Prostate gland (tissue), 2 donors: Measurements from ENCODE around the gene TBC1D14. TPM values are rescaled to one million over a fixed set of nuclear protein-coding genes. Genes with fewer than 3 reads are reported as not detected.

Experiments
- DNase-seq: peaks from one replicate; pipeline ENCODE4 v3.0.0-alpha.2; 2019; ENCODE audit warnings: low spot score
- H3K27ac ChIP-seq, 2 donors: fragments of 200-600 bp; sonication (generic); 2 replicates each; pipeline ENCODE4 v1.5.1; 2017 to 2019
- H3K27me3 ChIP-seq: fragments of 200-600 bp; sonication (generic); replicated peaks from 2 replicates; pipeline ENCODE4 v1.5.1; 2019; ENCODE audit not compliant: insufficient read depth
- H3K36me3 ChIP-seq, 2 donors: fragments of 200-600 bp; sonication (generic); 1 replicate in 1 of 2; 2 replicates in 1 of 2; pipeline versions ENCODE4 v1.5.1 to v1.8.1; 2017 to 2019
- H3K4me1 ChIP-seq: fragments of 200-600 bp; sonication (generic); replicated peaks from 2 replicates; pipeline ENCODE4 v1.5.1; 2019
- H3K4me3 ChIP-seq, 2 donors: fragments of 200-600 bp; sonication (generic); 2 replicates each; pipeline ENCODE4 v1.5.1; 2017 to 2019
- H3K9me3 ChIP-seq: fragments of 200-600 bp; sonication (generic); 2 replicates; pipeline ENCODE4 v1.5.1; 2017
- POLR2A ChIP-seq: fragments of 450-650 bp; IDR thresholded peaks from one replicate; pipeline ENCODE4 v1.6.1; 2016; ENCODE audit warnings: antibody characterized with exemption, mild to moderate bottlenecking
- POLR2AphosphoS5 ChIP-seq: sonication (generic); formaldehyde crosslinking; IDR thresholded peaks from one replicate; pipeline ENCODE4 v1.6.1; 2017; ENCODE audit warnings: antibody characterized with exemption
- WGBS: methylation state at CpG from one replicate; pipeline ENCODE4 v1.1.5; 2018; 5-methylcytosine and 5-hydroxymethylcytosine counted together
- intact Hi-C: fragments of 100-400 bp; cut with DNase I; formaldehyde crosslinking; loops from one replicate; pipeline ENCODE4 v1.14.2; 2022
- total RNA-seq, 2 donors: library from RNA; depleted of rRNA; stranded (reverse); fragments of >200 nt; gene quantifications; one replicate each; pipeline ENCODE4 v1.1.0, GENCODE V29; 2016
- TF ChIP-seq, protein P1 (sequence below), 4 experiments: fragments of 200-600 bp in 2 of 4; fragments of 450-650 bp in 2 of 4; sonication (generic) in 2 of 4; IDR thresholded peaks; 1 replicate in 3 of 4; 2 replicates in 1 of 4; pipeline ENCODE4 v1.5.1; 2016 to 2019; ENCODE audit warnings: antibody characterized with exemption in 4 of 4, mild to moderate bottlenecking in 2 of 4, moderate library complexity in 2 of 4

TBC1D14 gene
- total RNA-seq, 2 donors from 2014 or later = 56.2 to 90.5 TPM

DNA sequence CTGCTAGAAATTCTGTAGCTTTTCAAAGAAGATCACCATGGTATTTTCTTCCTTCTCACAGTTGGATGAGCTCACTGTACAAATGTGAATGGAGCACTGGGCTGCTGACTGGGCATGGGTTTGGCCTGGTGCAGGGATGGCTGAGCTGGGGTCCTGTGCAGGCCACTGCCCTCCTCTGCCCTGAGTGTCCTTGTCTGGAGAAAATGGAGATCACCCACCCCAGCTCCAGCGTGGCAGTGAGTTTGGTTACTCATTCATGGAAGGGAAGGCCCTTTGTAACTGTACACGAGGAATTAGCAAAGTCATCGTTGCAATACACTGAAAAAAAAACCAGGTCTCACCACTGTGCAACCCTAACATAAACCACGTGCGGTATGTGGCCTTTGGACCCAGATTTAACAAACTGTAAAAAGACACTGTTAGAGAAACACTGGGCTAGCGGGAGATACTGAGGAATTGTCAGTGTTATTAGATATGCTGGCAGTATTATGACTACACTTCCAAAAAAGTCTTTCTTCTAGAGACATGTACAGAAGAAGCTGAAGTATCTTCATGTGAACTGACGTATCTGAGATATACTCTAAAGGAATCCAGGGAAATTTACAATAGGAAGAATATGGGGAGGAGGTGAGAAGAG lies 16.1 kb upstream of the TBC1D14 start:
- Histone ChIP-seq H3K27ac (no peak overlapping the region), H3K36me3 (no peaks in the 10 kb centered on the region), H3K27me3 (no peaks in the 10 kb centered on the region), H3K4me3 (no peak overlapping the region), H3K9me3 (no peaks in the 10 kb centered on the region), H3K4me1 (no peaks in the 10 kb centered on the region)
- DNase-seq = no peak
- WGBS = 77% methylated on average over 7 of the region's 7 CpGs
- intact Hi-C loops = no loop called here
- TF ChIP-seq, protein P1, sequence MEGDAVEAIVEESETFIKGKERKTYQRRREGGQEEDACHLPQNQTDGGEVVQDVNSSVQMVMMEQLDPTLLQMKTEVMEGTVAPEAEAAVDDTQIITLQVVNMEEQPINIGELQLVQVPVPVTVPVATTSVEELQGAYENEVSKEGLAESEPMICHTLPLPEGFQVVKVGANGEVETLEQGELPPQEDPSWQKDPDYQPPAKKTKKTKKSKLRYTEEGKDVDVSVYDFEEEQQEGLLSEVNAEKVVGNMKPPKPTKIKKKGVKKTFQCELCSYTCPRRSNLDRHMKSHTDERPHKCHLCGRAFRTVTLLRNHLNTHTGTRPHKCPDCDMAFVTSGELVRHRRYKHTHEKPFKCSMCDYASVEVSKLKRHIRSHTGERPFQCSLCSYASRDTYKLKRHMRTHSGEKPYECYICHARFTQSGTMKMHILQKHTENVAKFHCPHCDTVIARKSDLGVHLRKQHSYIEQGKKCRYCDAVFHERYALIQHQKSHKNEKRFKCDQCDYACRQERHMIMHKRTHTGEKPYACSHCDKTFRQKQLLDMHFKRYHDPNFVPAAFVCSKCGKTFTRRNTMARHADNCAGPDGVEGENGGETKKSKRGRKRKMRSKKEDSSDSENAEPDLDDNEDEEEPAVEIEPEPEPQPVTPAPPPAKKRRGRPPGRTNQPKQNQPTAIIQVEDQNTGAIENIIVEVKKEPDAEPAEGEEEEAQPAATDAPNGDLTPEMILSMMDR (IDR thresholded peaks at IDR 0.05) = no peak
- no peak for TF ChIP-seq POLR2A
- no peak for TF ChIP-seq POLR2AphosphoS5

DNA sequence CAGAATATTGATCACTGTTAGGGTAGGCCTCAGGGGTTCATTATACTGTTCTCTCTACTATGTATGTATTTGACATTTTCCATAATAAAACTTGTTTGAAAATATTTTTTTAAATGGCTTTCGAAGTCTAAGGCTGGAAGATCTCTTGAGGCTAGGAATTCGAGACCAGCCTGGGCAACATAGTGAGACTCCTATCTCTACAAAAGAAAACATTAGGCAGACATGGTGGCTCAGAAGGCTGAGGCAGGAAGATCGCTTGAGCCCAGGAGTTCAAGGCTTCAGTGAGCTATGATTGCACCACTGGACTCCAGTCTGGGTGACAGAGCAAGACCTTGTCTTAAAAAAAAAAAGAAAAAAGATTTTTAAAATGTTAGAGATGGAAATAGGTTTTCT lies 15.5 kb upstream of the TBC1D14 start:
- DNase-seq = no peak
- no peaks in the 10 kb centered on the region for H3K36me3 ChIP-seq
- no peaks in the 10 kb centered on the region for H3K27me3 ChIP-seq
- 95% methylated on average over 3 of the region's 3 CpGs for WGBS
- intact Hi-C loops = no loop called here
- no peak overlapping the region for H3K27ac ChIP-seq
- no peaks in the 10 kb centered on the region for H3K4me1 ChIP-seq
- TF ChIP-seq POLR2A (no peak), POLR2AphosphoS5 (no peak)
- TF ChIP-seq, protein P1 (IDR thresholded peaks at IDR 0.05) = no peak
- no peaks in the 10 kb centered on the region for H3K9me3 ChIP-seq
- H3K4me3 ChIP-seq = no peak overlapping the region

DNA sequence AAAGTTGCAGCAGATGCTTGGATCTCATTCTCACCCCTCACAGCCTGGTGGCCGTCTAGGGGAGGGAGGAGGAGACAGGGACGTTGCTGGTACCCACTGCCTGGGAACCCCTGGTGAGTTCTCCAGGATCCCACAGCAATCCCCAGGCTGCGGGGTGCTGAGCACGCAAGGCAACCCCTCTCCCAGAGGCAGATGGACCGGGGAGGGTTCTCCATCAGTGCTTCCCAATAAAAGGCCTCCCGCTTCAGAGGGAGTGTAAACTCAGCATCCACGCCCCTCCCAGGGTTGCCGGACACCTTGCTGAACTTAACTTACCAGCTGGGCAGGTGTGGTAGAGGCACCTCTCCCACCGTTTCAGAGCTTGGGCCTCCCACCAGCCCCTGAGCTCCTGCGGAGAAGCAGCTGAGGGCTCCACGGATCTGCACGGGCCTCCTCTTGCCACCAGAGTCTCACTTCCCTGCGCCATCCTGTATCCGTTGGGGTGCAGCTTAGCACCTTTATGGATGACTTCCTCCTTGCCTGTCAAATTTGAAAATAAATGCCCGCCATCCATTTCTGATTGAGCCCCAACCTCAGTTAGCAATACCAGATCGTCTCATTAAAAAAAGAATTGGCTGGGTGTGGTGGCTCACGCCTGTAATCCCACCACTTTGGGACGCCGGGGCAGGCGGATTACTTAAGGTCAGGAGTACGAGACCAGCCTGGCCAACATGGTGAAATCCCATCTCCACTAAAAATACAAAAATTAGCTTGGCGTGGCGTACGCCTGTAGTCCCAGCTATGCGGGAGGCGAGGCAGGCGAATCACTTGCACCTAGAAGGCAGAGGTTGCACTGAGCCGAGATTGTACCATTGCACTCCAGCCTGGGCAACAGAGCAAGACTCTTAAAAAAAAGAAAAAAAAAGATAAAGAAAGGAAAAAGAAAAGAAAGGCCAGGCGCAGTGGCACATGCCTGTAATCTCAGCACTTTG lies 14.8 kb upstream of the TBC1D14 start:
- Histone ChIP-seq H3K36me3 (no peaks in the 10 kb centered on the region), H3K27ac (no peak overlapping the region), H3K4me1 (no peaks in the 10 kb centered on the region), H3K27me3 (no peaks in the 10 kb centered on the region), H3K9me3 (no peaks in the 10 kb centered on the region), H3K4me3 (no peak overlapping the region)
- intact Hi-C loops = no loop called here
- WGBS = 88% methylated on average over 28 of the region's 29 CpGs
- DNase-seq = no peak
- TF ChIP-seq, protein P1 (IDR thresholded peaks at IDR 0.05) = no peak

DNA sequence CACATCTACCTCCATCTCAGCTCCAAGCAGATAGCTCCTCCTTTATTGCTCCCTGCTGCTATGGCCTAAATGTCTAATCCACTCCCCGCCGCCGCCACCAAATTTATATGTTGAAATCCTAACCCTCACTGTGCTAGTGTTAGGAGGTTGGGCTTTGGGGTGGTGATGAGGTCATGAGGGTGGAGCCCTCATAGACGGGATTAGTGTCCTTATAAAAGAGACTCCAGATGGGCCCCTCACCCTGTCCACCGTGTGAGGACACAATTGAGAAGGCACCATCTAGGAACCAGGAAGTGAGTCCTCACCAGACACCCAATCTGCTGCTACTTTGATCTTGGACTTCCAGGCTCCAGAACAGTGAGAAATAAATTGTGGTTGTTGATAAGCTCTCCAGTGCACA lies 13.6 kb upstream of the TBC1D14 start:
- Histone ChIP-seq H3K27ac (no peak overlapping the region), H3K4me3 (no peak overlapping the region), H3K27me3 (no peaks in the 10 kb centered on the region), H3K36me3 (no peaks in the 10 kb centered on the region), H3K4me1 (no peaks in the 10 kb centered on the region), H3K9me3 (no peaks in the 10 kb centered on the region)
- no peak for DNase-seq
- 80% methylated on average over 5 of the region's 5 CpGs for WGBS
- TF ChIP-seq, protein P1 (IDR thresholded peaks at IDR 0.05) = no peak
- TF ChIP-seq POLR2A = no peak
- TF ChIP-seq POLR2AphosphoS5 = no peak
- intact Hi-C loops = no loop called here
